Parathyroid adenoma (tissue), 2 donors: ENCODE measurements around the gene NIF3L1.

ENCODE experiments used
- H2AFZ ChIP-seq: fragments of 300-600 bp; sonication (generic); one replicate; pipeline ENCODE4 v1.7.0; 2017; ENCODE audit warnings: antibody characterized with exemption, mild to moderate bottlenecking
- H3K27ac ChIP-seq: fragments of 300-600 bp; sonication (generic); one replicate; pipeline ENCODE4 v1.7.0; 2017
- H3K27me3 ChIP-seq: fragments of 300-600 bp; sonication (generic); one replicate; pipeline ENCODE4 v1.7.0; 2017; ENCODE audit warnings: low read length; ENCODE audit not compliant: control insufficient read depth, insufficient read depth
- H3K36me3 ChIP-seq: fragments of 300-600 bp; sonication (generic); one replicate; pipeline ENCODE4 v1.7.0; 2017; ENCODE audit warnings: low read length; ENCODE audit not compliant: control insufficient read depth, insufficient read depth
- H3K4me1 ChIP-seq: fragments of 300-600 bp; sonication (generic); one replicate; pipeline ENCODE4 v1.7.0; 2017; ENCODE audit warnings: control low read depth
- H3K4me2 ChIP-seq: fragments of 300-600 bp; sonication (generic); one replicate; pipeline ENCODE4 v1.7.0; 2017; ENCODE audit warnings: low read length
- H3K4me3 ChIP-seq: fragments of 300-600 bp; sonication (generic); one replicate; pipeline ENCODE4 v1.7.0; 2017; ENCODE audit warnings: low read depth, low read length
- H3K79me2 ChIP-seq: fragments of 300-600 bp; sonication (generic); one replicate; pipeline ENCODE4 v1.7.0; 2017; ENCODE audit warnings: control low read depth
- H3K9ac ChIP-seq: fragments of 300-600 bp; sonication (generic); one replicate; pipeline ENCODE4 v1.7.0; 2017; ENCODE audit warnings: mild to moderate bottlenecking
- H3K9me3 ChIP-seq: fragments of 300-600 bp; sonication (generic); one replicate; pipeline ENCODE4 v1.7.0; 2017; ENCODE audit warnings: low read length; ENCODE audit not compliant: control insufficient read depth
- CTCF ChIP-seq: fragments of 300-600 bp; sonication (generic); IDR thresholded peaks from one replicate; pipeline ENCODE4 v1.7.0; 2017; ENCODE audit warnings: antibody characterized with exemption, mild to moderate bottlenecking
- donor health status: primary hyperparathyroidism.

NIF3L1 gene

GRCh38 chr2:200888704-200889625, at the start of gene NIF3L1, which contains the start of gene PPIL3:
NIF3L1 (plus strand) TSS chr2:200889371; CDS start chr2:200891944, 2,573 bp downstream.
PPIL3 (minus strand) TSS chr2:200889077; CDS start chr2:200887615, 1,462 bp downstream.
- Histone ChIP-seq H3K9ac (peak within 1 kb of the TSS; percentile 30), H3K4me2 (peak within 1 kb of the TSS; percentile 70), H3K79me2 (peaks cover 8% of the 10 kb centered on the region), H2AFZ (peak within 1 kb of the TSS; percentile 97), H3K36me3 (no peaks in the 10 kb centered on the region), H3K27ac (peak within 1 kb of the TSS; percentile 94), H3K4me1 (no peaks in the 10 kb centered on the region), H3K9me3 (no peaks in the 10 kb centered on the region), H3K4me3 (peak within 1 kb of the TSS; percentile 77), H3K27me3 (no peaks in the 10 kb centered on the region)
- TF ChIP-seq CTCF: peak; percentile 5

- Histone ChIP-seq H3K36me3 (no peaks in the 10 kb centered on the region), H2AFZ (no peak overlapping the region), H3K27me3 (no peaks in the 10 kb centered on the region), H3K9ac (no peak overlapping the region), H3K4me1 (no peaks in the 10 kb centered on the region), H3K4me3 (no peak overlapping the region), H3K27ac (no peak overlapping the region), H3K9me3 (no peaks in the 10 kb centered on the region), H3K79me2 (no peaks in the 10 kb centered on the region), H3K4me2 (no peak overlapping the region)
- TF ChIP-seq CTCF: no peak
Observed at GRCh38 chr2:200839513-200839912, 49.7 kb upstream of the NIF3L1 start.

- no peak overlapping the region for H2AFZ ChIP-seq
- no peak for TF ChIP-seq CTCF
- H3K36me3 ChIP-seq: no peaks in the 10 kb centered on the region
- H3K27ac ChIP-seq: no peak overlapping the region
- no peaks in the 10 kb centered on the region for H3K27me3 ChIP-seq
- H3K79me2 ChIP-seq: no peaks in the 10 kb centered on the region
- H3K4me3 ChIP-seq: no peak overlapping the region
- no peak overlapping the region for H3K9ac ChIP-seq
- no peaks in the 10 kb centered on the region for H3K4me1 ChIP-seq
- no peak overlapping the region for H3K4me2 ChIP-seq
- no peaks in the 10 kb centered on the region for H3K9me3 ChIP-seq
Observed at GRCh38 chr2:200843993-200844948, 44.9 kb upstream of the NIF3L1 start.

- Histone ChIP-seq H2AFZ (no peak overlapping the region), H3K9me3 (no peaks in the 10 kb centered on the region), H3K4me3 (no peak overlapping the region), H3K27me3 (no peaks in the 10 kb centered on the region), H3K4me2 (no peak overlapping the region), H3K79me2 (no peaks in the 10 kb centered on the region), H3K36me3 (no peaks in the 10 kb centered on the region), H3K9ac (no peak overlapping the region), H3K27ac (no peak overlapping the region), H3K4me1 (no peaks in the 10 kb centered on the region)
- TF ChIP-seq CTCF: no peak
Observed at GRCh38 chr2:200845194-200845593, 44.0 kb upstream of the NIF3L1 start.
